Stimulated activated CD8-positive, alpha-beta memory T cell treated with anti-CD3 and anti-CD28 coated beads, Interleukin-7, amount 100 ng/mL, for 48 hours (primary cell): Measurements from ENCODE around the gene SLC22A8.
"Not testable (repeated sequence)": the region's sequence is repeated elsewhere in the genome, so short reads cannot be mapped to it uniquely, and the experiment has no call there.

ENCODE experiments used
- DNase-seq, 2 donors: peaks; one replicate each; pipeline ENCODE4 v3.0.0-alpha.2; 2020; ENCODE audit warnings: low read depth in 1 of 2; ENCODE audit errors: extremely low read depth in 1 of 2

Gene SLC22A8, protein sequence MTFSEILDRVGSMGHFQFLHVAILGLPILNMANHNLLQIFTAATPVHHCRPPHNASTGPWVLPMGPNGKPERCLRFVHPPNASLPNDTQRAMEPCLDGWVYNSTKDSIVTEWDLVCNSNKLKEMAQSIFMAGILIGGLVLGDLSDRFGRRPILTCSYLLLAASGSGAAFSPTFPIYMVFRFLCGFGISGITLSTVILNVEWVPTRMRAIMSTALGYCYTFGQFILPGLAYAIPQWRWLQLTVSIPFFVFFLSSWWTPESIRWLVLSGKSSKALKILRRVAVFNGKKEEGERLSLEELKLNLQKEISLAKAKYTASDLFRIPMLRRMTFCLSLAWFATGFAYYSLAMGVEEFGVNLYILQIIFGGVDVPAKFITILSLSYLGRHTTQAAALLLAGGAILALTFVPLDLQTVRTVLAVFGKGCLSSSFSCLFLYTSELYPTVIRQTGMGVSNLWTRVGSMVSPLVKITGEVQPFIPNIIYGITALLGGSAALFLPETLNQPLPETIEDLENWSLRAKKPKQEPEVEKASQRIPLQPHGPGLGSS

GRCh38 chr11:63015521-63016215, at the start of gene SLC22A8:
Gene SLC22A8, minus strand, starts transcription at chr11:63015841. Its CDS starts 883 bp downstream, at chr11:63014958.
- no peak for DNase-seq

GRCh38 chr11:63046203-63046602, 30.6 kb upstream of the SLC22A8 start:
- DNase-seq: not testable (repeated sequence)

DNA sequence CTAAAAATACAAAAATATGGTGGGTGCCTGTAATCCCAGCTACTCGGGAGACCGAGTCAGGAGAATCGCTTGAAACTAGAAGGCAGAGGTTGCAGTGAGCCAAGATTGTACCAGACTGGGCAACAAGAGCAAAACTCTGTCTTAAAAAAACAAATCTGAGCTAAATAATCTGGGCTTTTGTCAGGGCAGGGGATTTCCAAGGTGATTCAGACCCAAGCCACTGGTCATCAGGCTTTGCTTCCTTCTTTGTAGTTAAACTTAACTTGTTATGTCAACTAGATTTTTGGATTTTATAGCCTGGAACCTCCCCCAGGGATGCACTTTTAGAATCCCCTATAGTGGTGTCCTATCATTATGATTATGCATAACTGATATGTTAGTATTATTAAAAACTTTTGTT, 27.0 kb upstream of the SLC22A8 start:
- DNase-seq: no peak

DNA sequence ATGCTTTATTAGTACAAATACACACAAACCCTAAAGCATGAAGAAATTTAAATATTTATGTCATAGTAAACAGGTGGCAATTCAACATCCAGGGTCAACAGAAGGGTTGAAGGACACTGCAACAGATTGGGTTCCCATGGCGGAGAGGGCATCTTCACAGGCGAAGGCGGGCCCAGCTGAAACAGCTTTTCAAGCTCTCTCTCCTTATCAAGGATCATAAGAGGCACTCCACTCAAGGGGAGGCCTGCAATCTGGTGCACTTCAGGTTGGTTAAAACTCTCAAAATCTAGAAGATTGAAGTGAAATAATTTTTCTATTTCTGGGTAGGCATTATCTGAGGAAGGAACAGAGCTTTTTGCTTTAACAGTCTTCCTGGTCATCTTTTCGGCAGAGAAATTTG, 16.8 kb upstream of the SLC22A8 start:
- DNase-seq: no peak

GRCh38 chr11:63023841-63024648, 8.4 kb upstream of the SLC22A8 start:
- DNase-seq: peak; percentile 48 to 64

- no peak for DNase-seq
Measured at GRCh38 chr11:63023222-63023814, 7.7 kb upstream of the SLC22A8 start.

DNA sequence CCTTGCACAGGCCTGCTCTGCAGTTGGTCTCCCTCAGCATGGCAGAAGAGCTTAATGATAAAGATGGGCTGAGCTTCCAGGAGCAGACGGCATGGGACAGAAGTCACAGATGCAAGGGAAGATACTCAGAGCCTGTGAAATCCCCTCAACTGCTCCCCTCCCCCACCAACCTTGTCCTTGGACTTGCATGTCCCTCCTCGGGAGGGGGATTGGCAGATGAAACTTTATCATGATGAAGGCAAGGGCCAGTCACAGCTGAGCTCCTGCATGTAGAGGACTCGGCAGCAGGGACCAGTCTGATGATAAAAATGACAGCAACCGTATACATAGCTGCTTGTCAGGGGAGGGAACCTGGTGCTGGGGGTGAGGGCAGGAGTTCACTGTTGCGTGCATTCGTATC, 6.8 kb upstream of the SLC22A8 start:
- no peak for DNase-seq

DNA sequence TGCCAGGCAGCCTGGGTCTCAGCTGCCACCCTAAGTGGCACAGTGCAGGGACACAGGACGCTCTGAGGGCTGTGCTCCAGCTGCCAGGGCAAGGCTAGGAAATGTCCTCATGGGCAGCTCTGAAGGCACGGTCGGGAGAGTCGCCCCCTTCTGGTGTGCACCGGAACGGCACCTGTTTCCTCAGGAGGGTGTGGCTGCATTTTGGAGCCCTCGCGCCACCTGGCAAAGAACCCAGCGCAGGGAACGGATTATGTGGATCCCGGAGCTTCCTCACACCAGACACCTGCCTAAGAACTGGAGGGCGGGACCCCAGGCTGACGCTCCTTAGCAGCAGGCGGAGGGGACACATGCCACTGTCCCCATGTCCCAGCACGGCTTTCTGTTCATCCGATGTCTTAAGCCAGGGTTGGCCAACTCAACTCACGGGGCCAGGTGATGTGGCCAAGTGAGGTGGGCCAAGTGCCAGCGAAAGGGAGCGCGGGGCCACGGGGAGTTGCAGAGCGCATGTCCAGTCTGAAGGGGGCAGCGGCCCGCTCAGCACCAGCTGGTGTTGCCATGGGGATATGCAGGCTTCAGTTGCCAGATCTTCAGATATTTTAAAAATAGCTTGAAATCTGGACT, 5.1 kb upstream of the SLC22A8 start:
- DNase-seq: peak in 1 of 2 donors; percentile 6

- DNase-seq: no peak
Measured at GRCh38 chr11:63019506-63019905, 3.9 kb upstream of the SLC22A8 start.

DNA sequence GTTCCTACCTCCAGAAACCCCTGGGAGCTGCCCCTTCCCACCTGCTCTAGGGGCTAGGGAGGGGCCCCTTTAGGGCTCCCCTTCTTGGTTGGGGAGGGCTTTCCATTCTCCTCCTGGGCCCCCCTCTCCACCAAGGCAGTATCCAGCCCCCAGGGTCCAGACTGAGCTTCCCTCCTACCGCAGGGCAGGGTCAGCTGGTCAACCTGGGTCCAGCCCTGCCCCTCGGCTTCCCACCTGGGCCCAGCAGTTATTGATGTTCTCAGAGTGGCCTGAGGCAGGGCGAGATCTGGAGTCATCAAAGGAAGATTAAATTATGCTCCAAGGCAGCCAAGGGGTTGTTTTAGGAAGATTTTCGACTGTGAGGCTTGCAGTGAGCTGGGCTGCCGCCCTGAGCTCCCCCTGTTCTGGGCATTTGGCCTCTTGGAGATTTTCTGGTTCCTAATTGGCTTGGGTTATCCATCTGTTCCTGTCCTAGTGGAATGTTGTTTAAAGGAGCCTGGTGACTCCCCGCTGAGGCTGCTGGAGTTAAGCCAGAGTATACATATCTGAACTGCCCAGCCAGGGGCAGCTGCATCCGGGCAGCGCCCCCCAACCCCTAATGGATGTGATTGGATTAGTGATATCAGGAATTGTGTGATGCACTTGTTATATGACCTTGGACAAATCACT, 1.8 kb upstream of the SLC22A8 start:
- DNase-seq: no peak

DNA sequence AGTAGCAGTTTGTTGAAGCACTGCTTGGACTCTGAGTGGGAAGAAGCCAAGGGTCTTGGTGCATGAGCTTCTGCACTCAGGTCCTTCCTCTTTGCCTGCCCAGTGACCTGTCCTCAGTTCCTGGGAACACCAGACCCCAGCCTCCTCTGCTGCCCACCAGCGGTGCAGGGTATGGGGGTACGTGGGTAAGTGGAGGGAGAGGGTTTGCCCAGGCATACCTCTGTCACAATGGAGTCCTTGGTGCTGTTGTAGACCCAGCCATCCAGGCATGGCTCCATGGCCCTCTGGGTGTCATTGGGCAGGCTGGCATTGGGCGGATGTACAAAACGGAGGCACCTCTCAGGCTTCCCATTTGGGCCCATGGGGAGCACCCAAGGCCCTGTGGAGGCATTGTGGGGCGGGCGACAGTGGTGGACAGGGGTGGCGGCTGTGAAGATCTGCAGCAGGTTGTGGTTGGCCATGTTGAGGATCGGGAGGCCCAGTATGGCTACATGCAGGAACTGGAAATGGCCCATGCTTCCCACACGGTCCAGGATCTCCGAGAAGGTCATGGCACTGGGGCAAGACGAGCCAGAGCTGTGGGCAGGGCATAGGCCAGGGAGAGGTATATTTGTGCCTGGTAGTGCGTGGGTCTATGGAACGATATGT, 1.1 kb downstream of the SLC22A8 start:
- no peak for DNase-seq

DNA sequence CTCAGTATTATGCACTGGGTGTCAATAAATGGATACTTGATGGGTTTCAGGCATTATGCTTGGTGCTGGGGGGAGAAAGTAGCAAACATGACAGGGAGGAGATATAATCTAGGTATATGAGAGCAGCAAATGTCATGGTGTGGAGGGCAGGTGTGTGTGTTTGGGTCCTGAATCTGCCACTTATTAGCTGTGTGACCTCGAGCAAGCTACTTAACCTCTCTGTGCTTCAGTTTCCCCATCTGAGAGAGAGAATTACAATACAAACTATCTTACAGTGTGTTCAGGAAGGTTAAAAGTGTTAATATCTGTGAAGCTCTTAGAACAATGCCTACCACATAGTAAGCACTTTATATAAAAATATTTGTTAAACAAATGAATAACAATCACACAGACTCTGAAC, 2.8 kb downstream of the SLC22A8 start:
- DNase-seq: no peak

DNA sequence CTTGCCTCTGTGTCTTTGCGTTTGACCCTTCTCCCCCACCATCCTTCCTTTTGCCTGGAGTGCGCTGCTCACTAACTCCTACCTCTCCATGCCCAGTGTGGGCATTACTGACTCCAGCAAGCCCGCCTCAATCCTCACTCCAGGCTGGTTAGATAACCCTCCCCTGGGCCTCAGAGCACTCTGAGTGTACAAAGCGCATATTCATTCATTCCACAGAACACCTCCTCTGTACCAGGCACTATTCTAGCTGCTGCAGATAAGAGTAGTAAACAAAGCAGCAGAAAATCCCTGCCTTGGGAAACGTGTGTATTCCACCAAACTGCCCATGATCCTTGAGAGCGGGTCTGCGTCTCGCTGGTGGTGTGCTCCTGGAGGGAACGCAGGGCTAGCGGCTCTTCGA, 3.2 kb downstream of the SLC22A8 start:
- DNase-seq: no peak

GRCh38 chr11:63010934-63011439, 4.7 kb downstream of the SLC22A8 start:
- no peak for DNase-seq

GRCh38 chr11:63007920-63008319, 7.7 kb downstream of the SLC22A8 start:
- DNase-seq: no peak

- DNase-seq: no peak
Measured at GRCh38 chr11:63001456-63001855, 14.2 kb downstream of the SLC22A8 start.

DNA sequence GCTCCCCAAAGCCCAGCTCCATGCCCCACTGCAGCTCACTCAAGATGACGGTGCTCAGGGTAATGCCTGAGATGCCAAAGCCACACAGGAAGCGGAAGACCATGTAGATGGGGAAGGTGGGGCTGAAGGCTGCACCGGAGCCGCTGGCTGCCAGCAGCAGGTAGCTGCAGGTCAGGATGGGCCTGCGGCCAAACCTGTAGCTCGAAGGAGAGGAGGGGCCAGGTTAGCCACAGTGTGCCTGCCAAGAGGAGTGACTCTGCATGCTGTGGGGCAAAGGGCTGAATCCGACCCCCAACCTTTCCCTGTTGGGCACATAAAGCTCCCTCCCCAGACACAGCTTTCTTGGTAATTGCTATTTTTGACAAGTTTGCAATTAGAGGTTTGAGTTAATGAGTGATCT, 16.0 kb downstream of the SLC22A8 start:
- no peak for DNase-seq

DNA sequence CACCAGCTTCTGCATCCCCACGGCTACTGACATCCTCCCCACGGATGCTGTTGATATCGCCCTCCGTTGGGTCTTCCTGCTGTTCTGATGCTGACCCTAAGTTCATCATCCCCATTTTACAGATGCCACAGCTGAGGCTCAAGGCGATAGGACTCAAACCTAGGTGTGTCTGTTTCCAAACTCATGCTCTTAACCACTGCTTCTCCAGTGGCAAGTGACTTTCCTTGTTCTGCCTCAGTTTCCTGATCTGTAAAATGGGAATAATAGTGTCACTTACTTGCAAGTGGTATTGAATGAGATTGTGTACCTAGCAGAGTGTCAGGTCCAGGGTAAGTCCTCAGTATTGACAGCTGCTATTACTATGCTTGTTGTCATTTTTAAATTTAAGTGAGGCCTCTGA, 16.5 kb downstream of the SLC22A8 start:
- no peak for DNase-seq

DNA sequence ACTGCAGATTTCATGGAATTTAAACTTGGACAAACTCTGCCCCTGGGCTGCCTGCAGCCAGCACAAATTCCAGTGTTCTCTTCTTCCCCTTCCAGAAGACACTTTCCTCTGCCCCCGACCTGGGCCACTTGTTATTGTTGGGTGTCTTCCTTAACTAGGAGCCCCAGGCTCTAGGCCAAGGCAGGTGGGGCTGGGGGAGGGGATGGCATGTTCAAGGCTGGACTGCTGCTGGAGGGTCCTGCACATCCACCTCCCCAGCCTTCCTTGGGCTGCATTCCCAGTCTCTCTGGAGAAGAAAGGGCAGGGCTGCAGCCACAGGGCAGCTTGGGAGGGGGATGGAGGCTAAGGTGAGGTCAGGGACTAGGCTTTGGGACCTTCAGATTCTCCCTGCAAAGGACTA, 19.4 kb downstream of the SLC22A8 start:
- DNase-seq: no peak
